Suprapubic skin (tissue), 4 donors: ENCODE data around the gene SLC22A23. TPM values are rescaled to one million over a fixed set of nuclear protein-coding genes. Genes with fewer than 3 reads are reported as not detected.

Experiments used
- DNase-seq, 2 donors: peaks; one replicate each; pipeline ENCODE4 v3.0.0-alpha.2; 2019; ENCODE audit warnings: low spot score in 2 of 2
- H3K27ac ChIP-seq: fragments of 200-600 bp; sonication (generic); one replicate; pipeline ENCODE4 v1.5.1; 2019
- H3K27me3 ChIP-seq: fragments of 200-600 bp; sonication (generic); one replicate; pipeline ENCODE4 v1.5.1; 2019
- H3K36me3 ChIP-seq: fragments of 200-600 bp; sonication (generic); one replicate; pipeline ENCODE4 v1.5.1; 2019
- H3K4me1 ChIP-seq: fragments of 200-600 bp; sonication (generic); one replicate; pipeline ENCODE4 v1.5.1; 2019
- H3K4me3 ChIP-seq: fragments of 200-600 bp; sonication (generic); one replicate; pipeline ENCODE4 v1.5.1; 2019; ENCODE audit warnings: mild to moderate bottlenecking
- H3K9me3 ChIP-seq: fragments of 200-600 bp; sonication (generic); one replicate; pipeline ENCODE4 v1.5.1; 2019
- EP300 ChIP-seq: sonication (generic); formaldehyde crosslinking; IDR thresholded peaks from one replicate; pipeline ENCODE4 v1.6.1; 2017; ENCODE audit warnings: antibody characterized with exemption
- POLR2A ChIP-seq, 2 donors: fragments of 450-650 bp; IDR thresholded peaks; one replicate each; pipeline ENCODE4 v1.6.1; 2017; ENCODE audit warnings: antibody characterized with exemption in 2 of 2, mild to moderate bottlenecking in 2 of 2, moderate library complexity in 2 of 2
- POLR2AphosphoS5 ChIP-seq, 3 donors: sonication (generic); formaldehyde crosslinking; IDR thresholded peaks; one replicate each; pipeline ENCODE4 v1.6.1; 2017; ENCODE audit warnings: antibody characterized with exemption in 3 of 3
- WGBS: methylation state at CpG from one replicate; pipeline ENCODE4 v1.1.5; 2018; 5-methylcytosine and 5-hydroxymethylcytosine counted together
- total RNA-seq, 4 donors: library from RNA; depleted of rRNA; stranded (reverse); fragments of >200 nt; gene quantifications; one replicate each; pipeline ENCODE4 v1.1.0, GENCODE V29; 2016
- TF ChIP-seq, protein P1 (sequence below), 2 donors: fragments of 200-600 bp in 1 of 2; fragments of 450-650 bp in 1 of 2; sonication (generic) in 1 of 2; IDR thresholded peaks; one replicate each; pipeline ENCODE4 v1.5.1; 2016 to 2019; ENCODE audit warnings: antibody characterized with exemption in 2 of 2, mild to moderate bottlenecking in 1 of 2, moderate library complexity in 1 of 2

The SLC22A23 gene
- total RNA-seq, 4 donors from 2014 or later = 38.2 to 59.8 (median 48.1) TPM

DNA sequence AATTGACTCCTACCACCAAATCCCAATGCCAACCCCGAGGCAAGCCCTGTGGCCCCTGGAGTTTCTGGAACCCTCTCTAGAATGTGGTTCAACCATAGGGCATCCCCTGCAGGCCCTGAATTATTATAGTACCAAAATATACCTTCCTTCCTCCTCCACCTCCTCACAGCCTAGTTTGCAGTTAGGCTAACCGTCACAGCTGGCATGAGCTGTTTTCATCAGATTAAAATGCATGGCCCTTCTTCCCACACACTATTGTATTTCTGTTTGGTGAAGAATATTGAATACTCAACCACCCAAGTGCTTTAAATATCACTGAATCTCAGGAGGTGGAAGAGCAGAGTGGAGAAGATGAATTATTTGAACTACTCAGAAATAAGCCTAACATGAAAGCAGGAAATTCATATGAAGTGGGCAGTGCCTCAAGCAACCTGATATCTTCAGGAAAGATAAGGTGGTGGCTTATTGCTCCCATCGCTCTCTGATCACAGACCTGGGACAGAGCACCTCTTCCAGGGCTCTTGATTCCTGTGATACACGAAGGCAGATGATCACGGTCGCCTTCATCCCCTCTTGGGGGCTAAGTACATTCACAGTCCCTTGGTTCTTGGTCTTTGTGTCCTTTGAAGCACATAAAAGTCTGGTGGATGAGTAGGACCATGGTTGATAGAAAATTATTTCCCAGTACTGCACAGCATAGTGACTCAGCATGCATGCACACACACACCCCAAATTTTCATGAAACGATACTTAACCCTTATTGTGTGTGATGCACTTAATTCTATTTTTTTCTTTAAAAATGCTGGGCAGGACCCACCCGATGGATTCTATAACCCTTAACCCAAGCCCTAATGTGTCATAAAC is 107.2 kb downstream of the SLC22A23 start:
- no peaks in the 10 kb centered on the region for H3K9me3 ChIP-seq
- no peaks in the 10 kb centered on the region for H3K36me3 ChIP-seq
- H3K4me1 ChIP-seq = peaks cover 12% of the 10 kb centered on the region
- DNase-seq = no peak
- no peaks in the 10 kb centered on the region for H3K27me3 ChIP-seq
- H3K4me3 ChIP-seq = no peak overlapping the region
- no peak for TF ChIP-seq POLR2A (IDR thresholded peaks at IDR 0.05)
- no peak for TF ChIP-seq EP300
- no peak for TF ChIP-seq POLR2AphosphoS5 (IDR thresholded peaks at IDR 0.05)
- TF ChIP-seq, protein P1, sequence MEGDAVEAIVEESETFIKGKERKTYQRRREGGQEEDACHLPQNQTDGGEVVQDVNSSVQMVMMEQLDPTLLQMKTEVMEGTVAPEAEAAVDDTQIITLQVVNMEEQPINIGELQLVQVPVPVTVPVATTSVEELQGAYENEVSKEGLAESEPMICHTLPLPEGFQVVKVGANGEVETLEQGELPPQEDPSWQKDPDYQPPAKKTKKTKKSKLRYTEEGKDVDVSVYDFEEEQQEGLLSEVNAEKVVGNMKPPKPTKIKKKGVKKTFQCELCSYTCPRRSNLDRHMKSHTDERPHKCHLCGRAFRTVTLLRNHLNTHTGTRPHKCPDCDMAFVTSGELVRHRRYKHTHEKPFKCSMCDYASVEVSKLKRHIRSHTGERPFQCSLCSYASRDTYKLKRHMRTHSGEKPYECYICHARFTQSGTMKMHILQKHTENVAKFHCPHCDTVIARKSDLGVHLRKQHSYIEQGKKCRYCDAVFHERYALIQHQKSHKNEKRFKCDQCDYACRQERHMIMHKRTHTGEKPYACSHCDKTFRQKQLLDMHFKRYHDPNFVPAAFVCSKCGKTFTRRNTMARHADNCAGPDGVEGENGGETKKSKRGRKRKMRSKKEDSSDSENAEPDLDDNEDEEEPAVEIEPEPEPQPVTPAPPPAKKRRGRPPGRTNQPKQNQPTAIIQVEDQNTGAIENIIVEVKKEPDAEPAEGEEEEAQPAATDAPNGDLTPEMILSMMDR (IDR thresholded peaks at IDR 0.05) = no peak
- WGBS = 88% methylated on average over 8 of the region's 8 CpGs
- H3K27ac ChIP-seq = no peak overlapping the region

DNA sequence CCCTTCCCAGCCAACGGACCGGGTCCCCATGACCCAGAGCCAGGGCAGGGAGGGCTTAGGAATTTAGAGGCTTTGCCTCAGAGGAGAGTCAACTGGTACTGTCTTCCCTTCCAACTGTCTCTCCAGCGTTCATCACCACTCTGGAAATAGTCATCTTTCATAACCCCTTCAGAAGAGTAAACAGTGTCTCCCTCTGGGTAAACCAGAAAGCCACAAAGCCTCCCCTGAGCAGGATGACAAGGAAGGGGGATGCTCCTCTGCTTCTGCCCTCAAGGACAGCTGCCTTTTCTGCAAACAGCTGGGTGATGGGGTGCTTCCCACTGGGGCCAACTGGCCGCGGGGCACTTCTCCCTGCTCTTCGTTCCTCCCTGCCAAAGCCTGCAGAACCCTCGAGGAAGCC is 108.0 kb downstream of the SLC22A23 start:
- no peaks in the 10 kb centered on the region for H3K9me3 ChIP-seq
- peaks cover 11% of the 10 kb centered on the region for H3K4me1 ChIP-seq
- TF ChIP-seq EP300 (no peak), POLR2A (IDR thresholded peaks at IDR 0.05) (no peak), POLR2AphosphoS5 (IDR thresholded peaks at IDR 0.05) (no peak)
- TF ChIP-seq, protein P1 (IDR thresholded peaks at IDR 0.05) = no peak
- H3K36me3 ChIP-seq = no peaks in the 10 kb centered on the region
- 86% methylated on average over 7 of the region's 7 CpGs for WGBS
- H3K4me3 ChIP-seq = no peak overlapping the region
- no peak overlapping the region for H3K27ac ChIP-seq
- H3K27me3 ChIP-seq = no peaks in the 10 kb centered on the region
- DNase-seq = no peak

DNA sequence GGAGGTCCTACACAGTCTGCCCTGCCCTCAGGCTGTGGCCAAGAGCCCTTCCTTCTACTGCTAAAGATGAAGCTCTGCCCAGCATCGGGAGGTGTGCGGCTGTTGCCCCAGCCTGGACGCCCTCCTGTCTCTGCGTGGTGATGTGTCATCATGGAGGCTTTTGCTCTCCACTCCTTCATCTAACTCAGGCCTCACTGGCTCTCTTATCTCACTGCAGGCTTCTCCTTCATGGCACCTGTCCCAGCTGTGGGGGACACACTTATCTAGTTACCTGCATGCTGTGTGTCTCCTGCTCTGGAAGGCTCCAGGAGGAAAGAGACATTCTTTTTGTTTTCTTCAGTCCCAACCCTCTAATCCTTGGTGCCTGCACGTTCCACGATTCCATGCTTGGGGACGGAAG is 109.0 kb downstream of the SLC22A23 start:
- no peaks in the 10 kb centered on the region for H3K36me3 ChIP-seq
- H3K9me3 ChIP-seq = no peaks in the 10 kb centered on the region
- peaks cover 11% of the 10 kb centered on the region for H3K4me1 ChIP-seq
- 95% methylated on average over 7 of the region's 7 CpGs for WGBS
- TF ChIP-seq POLR2A (IDR thresholded peaks at IDR 0.05) = no peak
- TF ChIP-seq, protein P1 (IDR thresholded peaks at IDR 0.05) = no peak
- no peak for TF ChIP-seq EP300
- TF ChIP-seq POLR2AphosphoS5 (IDR thresholded peaks at IDR 0.05) = no peak
- DNase-seq = no peak
- H3K27me3 ChIP-seq = no peaks in the 10 kb centered on the region
- no peak overlapping the region for H3K27ac ChIP-seq
- H3K4me3 ChIP-seq = no peak overlapping the region

DNA sequence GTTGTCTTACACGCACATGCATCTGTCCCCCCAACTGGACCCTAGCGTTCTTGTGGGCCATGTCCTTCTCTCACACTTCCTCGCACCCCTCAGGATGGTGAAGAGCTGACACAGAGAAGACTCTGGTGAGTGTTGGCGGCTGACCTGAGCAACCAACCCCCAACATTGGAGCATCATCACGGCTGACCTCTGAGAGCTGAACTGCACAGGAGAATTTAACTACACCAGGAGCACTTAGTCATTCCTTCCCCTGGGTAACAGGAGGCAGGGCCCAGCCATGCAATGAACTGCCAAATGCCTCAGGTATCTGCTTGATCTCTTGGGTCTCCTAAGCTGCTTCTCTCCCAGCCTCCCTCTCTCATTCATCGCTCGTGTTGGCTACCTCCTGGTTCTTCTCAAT is 109.6 kb downstream of the SLC22A23 start:
- WGBS = 90% methylated on average over 7 of the region's 7 CpGs

DNA sequence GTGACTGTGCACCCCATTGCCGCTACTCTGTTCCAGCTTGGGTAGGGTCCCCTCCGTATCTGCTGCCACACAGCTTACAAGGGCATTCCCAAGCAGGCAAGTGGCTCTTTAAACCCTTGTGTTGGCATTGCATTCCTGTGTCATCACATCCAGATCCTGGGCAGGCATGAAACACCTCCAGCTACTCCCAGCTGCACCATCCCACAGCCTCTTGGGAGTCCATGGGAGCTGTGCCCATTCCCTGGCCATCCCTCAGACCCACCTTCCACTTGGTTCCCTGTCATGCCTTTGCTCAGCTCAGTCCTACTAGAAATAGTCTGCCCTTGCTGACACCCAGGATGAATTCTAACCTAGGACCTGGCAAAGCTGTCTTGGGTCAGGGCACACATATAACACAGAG is 110.4 kb downstream of the SLC22A23 start:
- TF ChIP-seq POLR2AphosphoS5 (IDR thresholded peaks at IDR 0.05) (no peak), EP300 (no peak), POLR2A (IDR thresholded peaks at IDR 0.05) (no peak)
- TF ChIP-seq, protein P1 (IDR thresholded peaks at IDR 0.05) = no peak
- H3K36me3 ChIP-seq = no peaks in the 10 kb centered on the region
- peaks cover 11% of the 10 kb centered on the region for H3K4me1 ChIP-seq
- no peak overlapping the region for H3K4me3 ChIP-seq
- no peak overlapping the region for H3K27ac ChIP-seq
- WGBS = 93% methylated on average over 2 of the region's 2 CpGs
- no peaks in the 10 kb centered on the region for H3K9me3 ChIP-seq
- no peak for DNase-seq
- no peaks in the 10 kb centered on the region for H3K27me3 ChIP-seq

More for the DNA sequence above, 109.6 kb downstream of the SLC22A23 start:
- H3K4me1 ChIP-seq = peaks cover 11% of the 10 kb centered on the region
- H3K36me3 ChIP-seq = no peaks in the 10 kb centered on the region
- no peaks in the 10 kb centered on the region for H3K9me3 ChIP-seq
- no peak overlapping the region for H3K4me3 ChIP-seq
- DNase-seq = no peak
- no peak overlapping the region for H3K27ac ChIP-seq
- H3K27me3 ChIP-seq = no peaks in the 10 kb centered on the region
- TF ChIP-seq EP300 (no peak), POLR2AphosphoS5 (IDR thresholded peaks at IDR 0.05) (no peak), POLR2A (IDR thresholded peaks at IDR 0.05) (no peak)
- TF ChIP-seq, protein P1 (IDR thresholded peaks at IDR 0.05) = no peak
